Measurements from ENCODE around the gene LIN9.

- TF ChIP-seq EZH2 (IDR thresholded peaks at IDR 0.05; ENCODE audit: insufficient read depth, poor library complexity, severe bottlenecking) (no peak), EZH2phosphoT487 (IDR thresholded peaks at IDR 0.05; ENCODE audit: insufficient read depth, low read depth) (no peak)
Observed at GRCh38 chr1:226201029-226201593, 107.9 kb downstream of the LIN9 start.
